ENCODE results near the gene DLX1.

DLX1 gene

DNA sequence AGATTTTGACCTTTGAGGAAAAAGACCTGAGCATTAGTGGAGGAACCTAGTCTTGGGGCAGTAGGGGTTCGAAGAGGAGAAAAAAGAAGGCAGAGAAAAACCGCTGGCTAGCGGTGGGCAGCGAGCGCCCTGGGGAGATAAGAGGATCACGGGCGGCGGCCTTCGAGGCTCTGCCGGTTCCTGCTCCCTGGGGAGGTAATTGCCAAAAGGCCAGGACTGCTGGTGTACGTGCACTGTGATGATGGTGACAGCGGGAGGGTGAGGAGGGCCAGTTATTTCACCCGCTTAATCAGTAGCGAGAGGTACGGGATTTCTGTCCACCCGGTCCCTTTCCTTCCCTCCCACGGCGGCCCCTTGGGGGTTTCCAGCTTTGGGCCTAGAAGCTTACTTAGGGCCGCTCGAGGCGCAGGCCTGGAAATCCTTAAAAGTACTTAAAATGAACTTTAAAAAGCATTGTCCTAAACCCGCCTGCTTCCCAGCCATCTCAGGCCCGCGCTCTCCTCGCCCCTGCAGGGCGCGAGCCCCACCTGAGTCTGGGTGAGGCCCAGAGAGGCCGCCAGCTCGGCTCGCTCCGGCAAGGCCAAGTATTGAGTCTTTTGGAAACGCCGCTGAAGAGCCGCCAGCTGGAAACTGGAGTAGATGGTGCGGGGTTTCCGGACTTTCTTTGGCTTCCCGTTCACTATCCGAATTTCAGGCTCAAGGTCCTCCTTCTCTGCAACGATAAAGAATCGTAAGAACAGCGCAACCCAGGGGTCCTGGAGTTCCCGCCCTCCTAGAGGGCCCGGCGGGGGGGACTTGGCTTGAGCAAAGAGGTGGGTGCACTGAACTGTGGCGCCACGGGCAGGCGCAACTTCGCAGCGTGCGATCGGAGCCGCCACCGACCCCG lies 15.9 kb downstream of the DLX1 start:
- Mint-ChIP-seq H3K36me3 (ENCODE audit: insufficient read depth) (peaks cover 55% of the 10 kb centered on the region), H3K4me1 (ENCODE audit: low read depth in 2 of 2) (peaks cover 41 to 46% of the 10 kb centered on the region in 2 donors), H3K27me3 (peaks cover 67 to 84% of the 10 kb centered on the region in 2 donors), H3K27ac (peak overlapping the region; percentile 75 to 89), H3K4me3 (peak overlapping the region; percentile 82 to 91), H3K9me3 (no peaks in the 10 kb centered on the region)
- no peak for DNase-seq
- no peak for ATAC-seq (replicated peaks)

DNA sequence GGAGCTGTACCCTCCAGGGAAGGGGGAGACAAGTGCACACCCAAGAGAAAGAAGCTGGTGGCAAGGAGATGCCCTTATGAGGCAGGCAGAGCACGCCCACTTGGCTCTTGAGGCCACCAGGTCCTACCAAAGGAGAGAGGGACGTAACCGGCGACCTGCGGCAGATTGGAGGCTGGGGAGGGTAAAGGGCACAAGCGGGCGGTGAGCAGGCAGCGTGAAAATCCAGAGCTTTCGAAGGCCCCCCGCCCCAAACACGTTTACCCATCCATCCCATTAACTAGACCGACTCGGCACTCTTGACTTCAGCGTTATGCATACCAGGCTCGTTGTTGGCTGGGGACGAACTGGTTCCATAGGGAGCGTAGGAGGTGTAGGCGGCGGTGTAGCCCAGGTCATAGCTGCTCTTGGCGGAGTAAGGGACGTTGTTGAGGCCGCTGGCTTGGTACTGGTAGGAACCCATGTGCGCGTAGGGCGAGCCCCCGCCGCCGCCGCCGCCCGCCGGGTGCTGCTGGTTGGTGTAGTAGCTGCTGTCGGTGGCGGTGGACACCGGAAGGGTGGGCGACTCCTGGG lies 16.6 kb downstream of the DLX1 start:
- Mint-ChIP-seq H3K4me1 (ENCODE audit: low read depth in 2 of 2) (peaks cover 41% of the 10 kb centered on the region in 2 donors), H3K27ac (peak overlapping the region; percentile 75 to 89), H3K9me3 (no peaks in the 10 kb centered on the region), H3K27me3 (peaks cover 66 to 84% of the 10 kb centered on the region in 2 donors), H3K36me3 (ENCODE audit: insufficient read depth) (peaks cover 57% of the 10 kb centered on the region), H3K4me3 (peak overlapping the region; percentile 82 to 91)
- DNase-seq (no peak), ATAC-seq (replicated peaks) (peak; percentile 30)

DNA sequence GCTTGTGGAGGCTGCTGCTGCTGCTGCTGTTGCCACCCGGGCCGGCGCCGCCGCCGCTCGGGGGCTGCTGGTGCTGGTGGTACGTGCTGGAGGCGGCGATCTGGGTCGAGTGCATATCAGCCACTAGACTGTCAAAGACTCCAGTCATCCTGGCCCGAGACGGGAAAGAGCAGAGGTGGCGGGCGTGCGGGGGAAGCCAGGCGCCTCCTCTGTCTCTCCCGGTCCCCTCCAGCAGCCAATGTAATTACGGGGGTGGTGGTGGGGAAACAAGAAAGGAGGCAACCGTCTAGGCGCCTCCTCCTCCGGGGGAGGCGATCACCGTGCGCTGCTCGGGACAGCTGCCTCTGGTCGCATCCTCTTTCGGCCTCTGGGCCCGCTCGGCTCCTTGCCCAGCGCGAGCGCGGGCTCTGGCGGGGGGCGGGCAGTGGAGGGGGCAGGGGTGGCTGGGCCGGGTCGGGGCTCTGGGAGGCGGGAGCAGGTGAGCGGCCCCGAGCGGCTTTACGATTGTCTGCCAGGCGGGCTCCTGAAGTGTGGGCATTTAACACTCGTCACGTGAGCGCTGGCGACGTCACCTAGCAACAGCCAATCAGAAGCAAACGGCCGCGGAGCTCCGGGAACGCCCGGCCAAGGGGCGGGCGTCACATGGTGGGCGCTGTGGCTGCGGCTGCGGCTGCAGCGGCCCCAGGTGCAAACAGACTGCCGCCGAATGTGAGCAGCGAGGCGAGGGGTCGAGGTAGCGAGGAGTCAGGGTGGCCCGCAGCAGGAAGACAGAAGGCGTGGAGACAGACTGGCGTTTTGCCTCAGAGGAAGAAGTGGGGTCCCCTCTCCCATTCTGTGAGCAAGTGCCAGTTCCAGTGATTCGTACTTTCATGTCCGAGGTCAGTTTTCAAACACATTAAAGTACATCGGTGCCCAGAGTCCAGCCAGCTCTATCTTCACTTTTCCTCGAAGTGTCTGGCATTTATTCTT lies 17.4 kb downstream of the DLX1 start, which contains the start of gene DLX2:
DLX2 (minus strand) TSS at position 510 of the 969 bp plus-strand sequence; CDS start at position 148, 362 bp downstream.
- Mint-ChIP-seq H3K4me1 (ENCODE audit: low read depth in 2 of 2) (peaks cover 39 to 41% of the 10 kb centered on the region in 2 donors), H3K27me3 (peaks cover 64 to 84% of the 10 kb centered on the region in 2 donors), H3K36me3 (ENCODE audit: insufficient read depth) (peaks cover 57% of the 10 kb centered on the region), H3K4me3 (peak within 1 kb of the TSS; percentile 82 to 91), H3K9me3 (no peaks in the 10 kb centered on the region), H3K27ac (peak within 1 kb of the TSS; percentile 75 to 89)
- peak in 1 of 3 experiments; percentile 49 for DNase-seq
- peak; percentile 61 for ATAC-seq (replicated peaks)

DNA sequence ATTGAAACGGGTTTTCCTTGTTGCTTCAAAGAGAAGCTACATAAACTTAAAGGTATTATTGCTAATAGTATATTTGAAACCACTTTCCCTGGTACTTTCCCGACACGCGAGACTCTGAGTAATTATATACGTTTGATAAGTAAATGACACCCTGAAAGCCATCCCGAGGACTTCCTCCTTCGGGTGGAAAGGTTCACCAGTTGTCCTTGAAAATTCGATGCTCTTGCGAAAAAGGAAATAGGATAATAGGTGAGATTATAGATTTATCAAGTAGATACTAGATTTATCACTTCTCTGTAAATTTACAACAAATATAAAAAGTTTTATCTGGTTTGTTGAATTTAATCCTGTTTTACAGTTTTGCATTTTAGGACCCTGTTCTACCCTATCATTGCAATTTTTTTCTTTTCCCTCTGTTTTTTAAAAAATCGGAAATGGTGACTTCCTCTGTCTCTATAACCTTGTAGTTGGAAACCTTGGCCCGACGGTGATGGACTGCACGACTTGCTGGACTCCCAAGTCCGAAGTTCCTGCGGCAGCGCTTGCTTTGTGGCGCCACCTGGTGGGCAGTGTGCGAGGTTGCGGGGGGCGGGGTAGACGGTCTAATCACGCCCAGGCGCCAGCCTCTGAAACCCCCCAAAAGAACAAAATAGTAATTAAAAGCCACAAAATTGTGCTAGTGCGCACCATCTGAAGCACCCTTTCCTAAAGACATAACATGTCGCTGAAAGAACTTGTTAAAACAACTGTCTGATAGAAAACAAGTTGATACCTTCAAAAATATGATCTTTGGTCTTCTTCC lies 18.4 kb downstream of the DLX1 start:
- ATAC-seq (replicated peaks) (peak; percentile 34), DNase-seq (peak; percentile 59 to 69 (median 60))
- Mint-ChIP-seq H3K4me3 (peak overlapping the region; percentile 82 to 91), H3K27me3 (peaks cover 67 to 85% of the 10 kb centered on the region in 2 donors), H3K27ac (peak overlapping the region; percentile 35 to 89), H3K4me1 (ENCODE audit: low read depth in 2 of 2) (peaks cover 40% of the 10 kb centered on the region in 2 donors), H3K9me3 (no peaks in the 10 kb centered on the region), H3K36me3 (ENCODE audit: insufficient read depth) (peaks cover 53% of the 10 kb centered on the region)

DNA sequence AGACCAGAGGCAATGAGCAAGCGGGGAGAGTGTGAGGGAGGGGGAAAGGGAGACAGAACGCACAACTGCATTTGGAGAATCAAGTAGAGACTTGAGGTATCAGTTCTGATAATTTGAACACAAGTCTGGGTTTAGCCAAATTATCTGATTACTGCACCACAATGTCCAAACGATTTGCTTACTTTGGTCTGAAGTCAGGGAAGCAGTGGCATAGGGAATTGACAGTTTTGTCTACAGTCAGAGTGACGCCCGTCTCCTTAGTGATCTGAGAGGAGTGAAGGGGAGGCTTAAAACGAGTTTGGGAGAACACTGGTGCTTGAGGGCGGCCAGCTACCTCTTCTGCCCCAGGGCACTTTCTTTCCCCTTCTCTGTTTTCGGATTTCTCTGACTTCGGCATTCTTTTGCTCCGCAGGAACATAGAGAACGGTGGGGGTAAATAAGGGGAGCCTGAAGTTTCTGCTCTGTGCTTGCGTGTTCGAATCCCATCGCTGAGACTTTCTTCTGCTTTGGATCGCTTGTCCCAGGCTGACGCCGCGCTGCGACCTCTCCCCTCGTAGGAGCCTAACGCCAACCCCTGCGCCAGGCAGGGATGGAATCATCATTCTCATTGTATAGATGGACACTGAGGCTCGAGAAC lies 20.3 kb downstream of the DLX1 start:
- H3K27me3 Mint-ChIP-seq = peaks cover 73 to 93% of the 10 kb centered on the region in 2 donors
- peak overlapping the region; percentile 7 to 48 for H3K4me3 Mint-ChIP-seq
- DNase-seq (no peak), ATAC-seq (replicated peaks) (no peak)
- H3K9me3 Mint-ChIP-seq = no peaks in the 10 kb centered on the region
- H3K4me1 Mint-ChIP-seq (ENCODE audit: low read depth in 2 of 2) = peaks cover 36 to 38% of the 10 kb centered on the region in 2 donors
- H3K36me3 Mint-ChIP-seq (ENCODE audit: insufficient read depth) = peaks cover 38% of the 10 kb centered on the region
- H3K27ac Mint-ChIP-seq = peak overlapping the region in 1 of 2 donors; percentile 38

DNA sequence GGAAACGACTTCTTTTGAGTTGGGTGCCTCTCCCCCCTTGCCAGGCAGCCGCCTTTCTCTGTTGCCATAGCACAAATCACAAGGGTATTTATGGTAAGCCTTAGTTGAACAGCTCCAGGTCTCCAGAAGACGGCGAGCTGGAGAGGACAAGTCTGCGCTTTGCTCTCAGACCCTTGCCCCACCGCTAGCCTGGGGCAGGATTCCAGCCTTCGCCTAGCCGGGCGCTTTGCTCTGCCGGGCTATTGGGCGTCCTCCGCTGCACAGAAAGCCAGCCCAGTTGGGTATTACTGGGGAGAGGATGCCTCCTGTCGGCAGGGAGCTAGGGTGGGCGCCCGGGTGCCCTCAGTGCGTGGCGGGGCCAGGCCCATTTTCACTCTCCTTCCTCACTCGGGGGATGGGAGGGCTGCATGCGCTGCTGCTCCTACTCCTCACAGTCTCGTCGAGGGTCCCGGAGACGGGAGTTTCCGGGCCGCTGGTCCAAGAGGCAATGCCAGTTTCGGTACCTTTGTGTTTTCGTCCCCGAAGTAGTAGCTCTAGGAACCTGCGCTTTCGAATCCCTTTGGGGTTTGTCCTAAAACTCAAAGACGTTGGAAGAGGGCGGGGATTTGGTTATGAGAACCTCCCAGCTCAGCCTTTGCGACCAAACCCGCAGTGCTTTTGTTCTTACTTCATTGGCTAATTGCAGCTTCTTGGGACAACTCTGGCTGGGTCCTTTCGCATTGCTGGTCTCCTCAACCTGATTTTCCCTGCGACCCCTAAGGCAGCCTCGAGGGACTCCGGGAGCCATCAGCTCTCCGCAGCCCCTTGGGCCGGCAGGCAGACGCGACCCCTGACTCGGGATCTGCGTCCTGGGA lies 21.0 kb downstream of the DLX1 start:
- Mint-ChIP-seq H3K27me3 (peaks cover 68 to 86% of the 10 kb centered on the region in 2 donors), H3K36me3 (ENCODE audit: insufficient read depth) (peaks cover 30% of the 10 kb centered on the region), H3K4me3 (peak overlapping the region; percentile 7 to 48), H3K4me1 (ENCODE audit: low read depth in 2 of 2) (peaks cover 31 to 32% of the 10 kb centered on the region in 2 donors), H3K9me3 (no peaks in the 10 kb centered on the region), H3K27ac (peak overlapping the region in 1 of 2 donors; percentile 38)
- DNase-seq (peak in 1 of 3 experiments; percentile 34), ATAC-seq (replicated peaks) (peak; percentile 43)

DNA sequence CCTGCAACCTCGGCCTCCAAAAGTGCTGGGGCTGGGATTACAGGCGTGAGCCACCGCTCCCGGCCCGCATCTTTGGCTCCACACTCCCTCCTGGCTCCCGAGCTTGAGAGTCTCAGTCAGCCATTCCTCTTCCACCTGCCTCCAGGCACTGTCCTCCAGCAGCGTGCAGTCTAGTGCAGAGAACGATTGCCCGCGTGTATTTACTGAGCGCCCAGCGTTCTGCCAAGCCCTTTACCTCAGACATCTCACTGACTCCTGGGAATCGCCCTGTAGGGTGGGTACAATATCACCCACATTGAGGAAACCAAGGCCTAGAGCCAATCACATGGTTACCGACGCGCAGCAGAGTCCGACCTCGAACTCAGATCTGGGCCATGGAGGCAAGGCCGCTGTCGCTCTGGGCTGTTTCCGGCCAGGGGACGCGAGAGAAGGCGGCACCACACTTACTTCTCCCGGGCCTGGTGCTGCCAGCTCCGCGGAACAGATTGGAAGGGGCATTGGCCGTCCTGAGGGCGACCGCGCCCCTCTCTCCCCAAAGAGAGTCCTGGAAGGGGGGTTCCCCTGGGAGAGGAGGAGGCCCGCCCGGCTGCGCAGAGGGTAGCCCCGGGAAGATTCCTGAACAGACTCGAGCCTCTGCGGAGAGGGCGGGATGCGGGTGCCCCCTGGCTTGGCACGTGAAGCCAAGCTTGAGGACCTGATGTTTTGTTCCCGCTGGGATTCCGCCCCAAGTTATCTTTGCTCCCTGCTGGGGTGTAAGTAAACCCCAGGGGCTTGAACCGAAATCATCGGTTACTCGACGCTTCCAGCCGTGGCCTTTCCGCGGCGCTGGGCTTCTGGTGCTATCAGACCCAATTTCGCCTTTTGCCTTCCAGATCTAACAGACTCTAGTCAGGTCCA lies 22.6 kb downstream of the DLX1 start:
- H3K36me3 Mint-ChIP-seq (ENCODE audit: insufficient read depth) = peaks cover 17% of the 10 kb centered on the region
- no peak overlapping the region for H3K27ac Mint-ChIP-seq
- H3K4me3 Mint-ChIP-seq = peak overlapping the region; percentile 1 to 3
- peaks cover 17 to 20% of the 10 kb centered on the region in 2 donors for H3K4me1 Mint-ChIP-seq (ENCODE audit: low read depth in 2 of 2)
- ATAC-seq (replicated peaks) = no peak
- no peak for DNase-seq
- H3K27me3 Mint-ChIP-seq = peaks cover 55 to 75% of the 10 kb centered on the region in 2 donors
- no peaks in the 10 kb centered on the region for H3K9me3 Mint-ChIP-seq

DNA sequence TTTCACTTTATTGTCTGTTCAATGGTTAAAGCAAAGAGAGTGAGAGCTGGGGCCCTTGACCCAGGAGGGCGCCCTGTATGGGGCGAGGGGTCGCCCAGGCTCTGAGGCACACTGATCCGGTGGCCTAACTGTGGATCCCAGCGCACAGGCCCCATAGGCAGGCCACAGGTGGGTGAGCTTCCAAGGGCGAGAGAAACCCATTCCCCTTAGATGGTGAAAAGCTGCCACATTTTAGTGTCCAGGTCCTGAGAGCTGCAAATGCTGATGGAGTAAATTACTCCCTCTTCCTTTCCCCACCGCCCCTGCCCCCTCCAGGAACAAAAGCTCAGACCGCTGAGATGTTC lies 23.3 kb downstream of the DLX1 start:
- H3K36me3 Mint-ChIP-seq (ENCODE audit: insufficient read depth) = peaks cover 11% of the 10 kb centered on the region
- no peak overlapping the region for H3K4me3 Mint-ChIP-seq
- H3K27me3 Mint-ChIP-seq = peaks cover 54 to 79% of the 10 kb centered on the region in 2 donors
- peaks cover 11 to 18% of the 10 kb centered on the region in 2 donors for H3K4me1 Mint-ChIP-seq (ENCODE audit: low read depth in 2 of 2)
- no peak for DNase-seq
- no peaks in the 10 kb centered on the region for H3K9me3 Mint-ChIP-seq
- ATAC-seq (replicated peaks) = no peak
- H3K27ac Mint-ChIP-seq = no peak overlapping the region

DNA sequence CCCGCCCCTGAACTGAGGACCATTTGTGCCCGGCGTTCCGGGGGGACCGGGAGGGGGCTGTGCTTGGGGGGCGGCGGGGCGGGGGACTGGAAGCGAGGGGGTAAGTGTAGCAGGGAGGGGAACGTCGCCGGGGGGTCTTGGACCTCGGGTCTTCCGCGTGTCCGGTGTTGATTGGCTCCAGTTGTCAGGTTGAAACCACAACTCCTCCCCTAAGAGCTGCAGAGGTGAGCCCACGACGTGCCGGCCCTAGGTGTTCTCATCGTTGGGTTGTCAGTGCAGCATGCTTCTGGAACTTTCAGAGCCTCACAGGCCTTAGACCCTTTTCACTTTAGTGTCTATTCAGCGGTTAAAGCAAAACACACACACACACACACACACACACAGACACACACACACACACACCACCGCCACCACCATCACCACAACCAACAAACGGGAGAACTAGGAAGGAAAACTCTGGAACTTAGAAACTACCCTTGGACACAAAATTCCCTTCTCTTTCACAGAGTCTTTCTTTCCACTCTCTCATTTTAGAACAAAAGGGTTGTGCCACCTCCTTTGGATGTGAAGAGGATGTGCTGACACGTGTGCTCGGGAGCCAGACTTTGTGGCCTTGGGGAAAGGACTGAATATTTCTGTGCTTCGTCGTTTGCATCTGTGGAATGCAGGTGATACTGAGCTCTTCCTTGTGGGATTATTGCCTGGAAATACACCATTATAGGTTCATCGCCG lies 24.1 kb downstream of the DLX1 start:
- no peak for DNase-seq
- Mint-ChIP-seq H3K4me3 (no peak overlapping the region), H3K27me3 (peaks cover 46 to 79% of the 10 kb centered on the region in 2 donors), H3K27ac (no peak overlapping the region), H3K4me1 (ENCODE audit: low read depth in 2 of 2) (peaks cover 4 to 11% of the 10 kb centered on the region in 2 donors), H3K9me3 (no peaks in the 10 kb centered on the region), H3K36me3 (ENCODE audit: insufficient read depth) (peaks cover 6% of the 10 kb centered on the region)
- ATAC-seq (replicated peaks) = no peak
